Trophoblast cell (in vitro differentiated cells and primary cell): Measurements from ENCODE around the gene ADCY5.

Source experiments
- DNase-seq, 2 donors: peaks; one replicate each; pipeline ENCODE4 v3.0.0-alpha.2; 2016
- H2AFZ ChIP-seq: 2 replicates; pipeline ENCODE4 v1.6.1; 2013; ENCODE audit warnings: low read length, moderate library complexity, mild to moderate bottlenecking; ENCODE audit not compliant: insufficient read depth, poor library complexity
- H2AK5ac ChIP-seq: 2 replicates; pipeline ENCODE4 v1.6.1; 2013; ENCODE audit warnings: mild to moderate bottlenecking, low read length
- H2BK120ac ChIP-seq: 2 replicates; pipeline ENCODE4 v1.6.1; 2013; ENCODE audit warnings: low read length, mild to moderate bottlenecking, moderate library complexity; ENCODE audit not compliant: insufficient read depth, poor library complexity
- H2BK12ac ChIP-seq: 2 replicates; pipeline ENCODE4 v1.6.1; 2013; ENCODE audit warnings: mild to moderate bottlenecking, low read length, moderate library complexity
- H2BK5ac ChIP-seq: 2 replicates; pipeline ENCODE4 v1.6.1; 2013; ENCODE audit warnings: low read length, low read depth, moderate library complexity, mild to moderate bottlenecking; ENCODE audit not compliant: poor library complexity
- H3K14ac ChIP-seq: 2 replicates; pipeline ENCODE4 v1.6.1; 2013; ENCODE audit warnings: mild to moderate bottlenecking, low read length
- H3K18ac ChIP-seq: 2 replicates; pipeline ENCODE4 v1.6.1; 2013; ENCODE audit warnings: mild to moderate bottlenecking, low read length
- H3K23ac ChIP-seq: 2 replicates; pipeline ENCODE4 v1.6.1; 2013; ENCODE audit warnings: low read length
- H3K27ac ChIP-seq: 2 replicates; pipeline ENCODE4 v1.5.1; 2013; ENCODE audit warnings: low read depth, mild to moderate bottlenecking, inconsistent platforms, low read length, moderate library complexity
- H3K27me3 ChIP-seq: 2 replicates; pipeline ENCODE4 v1.6.1; 2013; ENCODE audit warnings: inconsistent platforms, mild to moderate bottlenecking, low read length, moderate library complexity; ENCODE audit not compliant: insufficient read depth
- H3K36me3 ChIP-seq, 2 experiments: 1 replicate in 1 of 2; 2 replicates in 1 of 2; pipeline ENCODE4 v1.6.1; 2013; ENCODE audit warnings: low read length in 2 of 2, mild to moderate bottlenecking in 2 of 2, moderate library complexity in 1 of 2; ENCODE audit not compliant: insufficient read depth in 2 of 2, control insufficient read depth in 1 of 2
- H3K4ac ChIP-seq: 2 replicates; pipeline ENCODE4 v1.6.1; 2013; ENCODE audit warnings: low read depth, mild to moderate bottlenecking, low read length, moderate library complexity
- H3K4me1 ChIP-seq, 2 experiments: 1 replicate in 1 of 2; 2 replicates in 1 of 2; pipeline ENCODE4 v1.6.1; 2013; ENCODE audit warnings: low read length in 2 of 2, mild to moderate bottlenecking in 2 of 2, moderate library complexity in 1 of 2; ENCODE audit not compliant: insufficient read depth in 2 of 2, control insufficient read depth in 1 of 2
- H3K4me2 ChIP-seq: 2 replicates; pipeline ENCODE4 v1.6.1; 2013; ENCODE audit warnings: inconsistent platforms, mild to moderate bottlenecking, low read length, moderate library complexity
- H3K4me3 ChIP-seq: 2 replicates; pipeline ENCODE4 v1.5.1; 2013; ENCODE audit warnings: mild to moderate bottlenecking, low read depth, low read length, inconsistent platforms
- H3K79me1 ChIP-seq: one replicate; pipeline ENCODE4 v1.6.1; 2013; ENCODE audit warnings: low read length
- H3K79me2 ChIP-seq: 2 replicates; pipeline ENCODE4 v1.6.1; 2013; ENCODE audit warnings: low read length, mild to moderate bottlenecking; ENCODE audit not compliant: control insufficient read depth, insufficient read depth, poor library complexity
- H3K9ac ChIP-seq: 2 replicates; pipeline ENCODE4 v1.6.1; 2013; ENCODE audit warnings: mild to moderate bottlenecking, low read length
- H3K9me3 ChIP-seq: 2 replicates; pipeline ENCODE4 v1.6.1; 2013; ENCODE audit warnings: low read depth, mild to moderate bottlenecking, control low read depth, inconsistent platforms, low read length; ENCODE audit not compliant: insufficient read depth
- H4K12ac ChIP-seq: 2 replicates; pipeline ENCODE4 v1.6.1; 2013; ENCODE audit warnings: low read depth, mild to moderate bottlenecking, low read length, moderate library complexity
- H4K8ac ChIP-seq: 2 replicates; pipeline ENCODE4 v1.6.1; 2013; ENCODE audit warnings: low read depth, mild to moderate bottlenecking, low read length, moderate library complexity
- H4K91ac ChIP-seq: one replicate; pipeline ENCODE4 v1.6.1; 2013; ENCODE audit warnings: low read depth, mild to moderate bottlenecking, low read length, moderate library complexity
- WGBS: extraction: QIAGEN DNeasy Blood & Tissue Kit; methylation state at CpG from one replicate; pipeline ENCODE4 v1.1.7; 2013; ENCODE audit warnings: missing lambda C conversion rate; ENCODE audit not compliant: insufficient read length, insufficient coverage; ENCODE audit errors: extremely low coverage; 5-methylcytosine and 5-hydroxymethylcytosine counted together

ADCY5 gene

DNA sequence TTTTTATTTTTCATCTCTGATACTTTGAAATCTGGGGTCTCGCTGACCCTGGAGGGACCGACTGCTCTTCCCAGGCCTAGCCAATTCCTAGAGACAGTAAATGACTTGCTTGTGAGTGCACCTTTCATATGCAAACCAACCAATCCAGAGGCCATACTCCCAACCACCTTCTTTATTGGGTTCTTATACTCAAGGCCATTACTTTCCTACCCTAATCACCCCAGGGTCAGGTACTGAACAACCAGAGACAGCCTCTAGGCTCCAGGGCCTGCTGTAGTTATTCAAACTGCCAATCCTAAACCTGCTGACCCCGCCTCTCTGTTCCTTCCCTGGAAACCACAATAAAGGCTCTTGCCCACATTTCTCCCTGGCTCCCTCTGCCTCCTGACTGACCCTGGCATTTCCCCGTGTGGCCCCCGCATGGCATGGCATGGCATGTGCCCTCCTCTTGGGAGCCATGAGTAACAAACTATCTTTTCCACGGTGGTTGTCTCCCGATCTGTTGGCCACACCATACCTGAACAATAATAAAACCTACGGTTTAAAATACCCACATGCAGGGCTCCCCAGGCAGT lies 42.9 kb downstream of the ADCY5 start:
- Histone ChIP-seq H3K9ac (no peak overlapping the region), H4K8ac (no peak overlapping the region), H3K4me2 (no peak overlapping the region), H2BK120ac (no peak overlapping the region), H3K23ac (no peak overlapping the region), H3K14ac (no peak overlapping the region), H3K4ac (no peak overlapping the region), H3K18ac (no peak overlapping the region), H2BK12ac (no peak overlapping the region), H3K27ac (no peak overlapping the region), H3K9me3 (no peaks in the 10 kb centered on the region), H2BK5ac (no peak overlapping the region), H2AFZ (no peak overlapping the region), H2AK5ac (no peak overlapping the region), H3K79me2 (no peaks in the 10 kb centered on the region), H3K27me3 (no peaks in the 10 kb centered on the region), H4K12ac (no peak overlapping the region), H4K91ac (no peak overlapping the region), H3K36me3 (no peaks in the 10 kb centered on the region), H3K4me1 (peaks cover 0 to 2% of the 10 kb centered on the region in 2 experiments), H3K4me3 (no peak overlapping the region), H3K79me1 (no peaks in the 10 kb centered on the region)
- WGBS, result no CpG with 5 or more reads among the region's 8 CpGs
- DNase-seq, result no peak

GRCh38 chr3:123405021-123405420 lies 43.9 kb downstream of the ADCY5 start:
- Histone ChIP-seq H3K14ac (no peak overlapping the region), H3K4me2 (no peak overlapping the region), H2AK5ac (no peak overlapping the region), H3K36me3 (no peaks in the 10 kb centered on the region), H2BK12ac (no peak overlapping the region), H3K27ac (no peak overlapping the region), H3K79me1 (no peaks in the 10 kb centered on the region), H3K18ac (no peak overlapping the region), H3K4me1 (no peaks in the 10 kb centered on the region), H2BK120ac (no peak overlapping the region), H3K4me3 (no peak overlapping the region), H3K79me2 (no peaks in the 10 kb centered on the region), H4K8ac (no peak overlapping the region), H4K12ac (no peak overlapping the region), H3K9ac (no peak overlapping the region), H3K27me3 (no peaks in the 10 kb centered on the region), H4K91ac (no peak overlapping the region), H2AFZ (no peak overlapping the region), H3K23ac (no peak overlapping the region), H3K9me3 (no peaks in the 10 kb centered on the region), H3K4ac (no peak overlapping the region), H2BK5ac (no peak overlapping the region)
- no peak for DNase-seq
- no CpG with 5 or more reads among the region's 11 CpGs for WGBS

DNA sequence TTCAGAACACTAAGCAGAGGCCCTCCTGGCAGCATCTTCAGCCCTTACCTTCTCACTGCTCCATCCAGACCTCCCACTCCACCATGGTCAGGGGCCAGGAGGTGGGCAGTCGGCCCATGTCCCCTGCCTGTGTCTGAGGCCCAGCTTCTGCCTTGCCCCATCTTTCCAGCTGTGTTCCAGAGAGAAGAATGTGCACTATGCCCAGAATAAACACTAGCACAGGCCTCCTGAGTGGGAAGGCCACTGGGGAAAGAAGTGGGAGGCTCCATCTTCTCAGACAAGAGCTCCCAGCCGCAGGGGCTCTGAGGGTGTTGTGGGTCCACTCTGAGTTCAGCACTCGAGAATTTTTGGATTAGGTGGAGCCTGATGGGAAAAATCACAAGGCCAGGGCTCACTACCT lies 44.5 kb downstream of the ADCY5 start:
- WGBS, result no CpG with 5 or more reads among the region's 3 CpGs
- no peak overlapping the region for H4K8ac ChIP-seq

GRCh38 chr3:123401836-123402530 lies 46.9 kb downstream of the ADCY5 start:
- peaks cover 1% of the 10 kb centered on the region for H3K9me3 ChIP-seq
- H3K27me3 ChIP-seq, result peaks cover 2% of the 10 kb centered on the region
- H3K4me3 ChIP-seq, result no peak overlapping the region
- no peaks in the 10 kb centered on the region for H3K79me2 ChIP-seq
- H4K12ac ChIP-seq, result no peak overlapping the region
- H2AK5ac ChIP-seq, result no peak overlapping the region
- H3K23ac ChIP-seq, result no peak overlapping the region
- H2BK5ac ChIP-seq, result no peak overlapping the region
- no peak overlapping the region for H3K18ac ChIP-seq
- H3K4me2 ChIP-seq, result no peak overlapping the region
- no peak overlapping the region for H4K8ac ChIP-seq
- no peak overlapping the region for H2BK120ac ChIP-seq
- no peak overlapping the region for H3K4ac ChIP-seq
- H3K9ac ChIP-seq, result no peak overlapping the region
- H4K91ac ChIP-seq, result no peak overlapping the region
- H3K4me1 ChIP-seq, result no peaks in the 10 kb centered on the region
- no peak overlapping the region for H3K27ac ChIP-seq
- DNase-seq, result no peak
- no CpG with 5 or more reads among the region's 11 CpGs for WGBS
- H2BK12ac ChIP-seq, result no peak overlapping the region
- no peaks in the 10 kb centered on the region for H3K36me3 ChIP-seq
- no peaks in the 10 kb centered on the region for H3K79me1 ChIP-seq
- H3K14ac ChIP-seq, result no peak overlapping the region
- no peak overlapping the region for H2AFZ ChIP-seq

More for the DNA sequence above, 44.5 kb downstream of the ADCY5 start:
- no peak overlapping the region for H2AFZ ChIP-seq
- H3K27ac ChIP-seq, result no peak overlapping the region
- H3K23ac ChIP-seq, result no peak overlapping the region
- H3K4me2 ChIP-seq, result no peak overlapping the region
- no peak overlapping the region for H2AK5ac ChIP-seq
- no peak overlapping the region for H3K4ac ChIP-seq
- no peak overlapping the region for H3K9ac ChIP-seq
- H2BK5ac ChIP-seq, result no peak overlapping the region
- H3K79me2 ChIP-seq, result no peaks in the 10 kb centered on the region
- no peak overlapping the region for H2BK120ac ChIP-seq
- no peak overlapping the region for H3K14ac ChIP-seq
- H3K4me1 ChIP-seq, result no peaks in the 10 kb centered on the region
- no peak overlapping the region for H2BK12ac ChIP-seq
- H4K91ac ChIP-seq, result no peak overlapping the region
- H3K18ac ChIP-seq, result no peak overlapping the region
- no peaks in the 10 kb centered on the region for H3K27me3 ChIP-seq
- no peaks in the 10 kb centered on the region for H3K9me3 ChIP-seq
- H3K36me3 ChIP-seq, result no peaks in the 10 kb centered on the region
- H3K4me3 ChIP-seq, result no peak overlapping the region
- H3K79me1 ChIP-seq, result no peaks in the 10 kb centered on the region
- H4K12ac ChIP-seq, result no peak overlapping the region
- DNase-seq, result no peak
